HL-60 (cell line): Measurements from ENCODE around the gene PTCHD1.

ENCODE experiments used
- DNase-seq, 2 experiments: peaks; one replicate each; pipeline ENCODE4 v3.0.0-alpha.2; 2010 to 2020; ENCODE audit warnings: low read depth in 1 of 2, low spot score in 1 of 2
- H3K27ac ChIP-seq: fragments of 250-450 bp; sonication (Bioruptor Pico); replicated peaks from 2 replicates; pipeline ENCODE4 v1.5.1; 2020; ENCODE audit warnings: mild to moderate bottlenecking, moderate library complexity
- H3K27me3 ChIP-seq: fragments of 250-450 bp; sonication (Bioruptor Pico); 2 replicates; pipeline ENCODE4 v1.5.1; 2021; ENCODE audit warnings: mild to moderate bottlenecking, moderate library complexity; ENCODE audit not compliant: insufficient read depth, poor library complexity, severe bottlenecking
- H3K4me3 ChIP-seq: replicated peaks from 2 replicates; pipeline ENCODE4 v1.5.1; 2011; ENCODE audit warnings: mild to moderate bottlenecking, control low read depth, low read length; ENCODE audit not compliant: insufficient read depth
- GABPA ChIP-seq: IDR thresholded peaks from 2 replicates; pipeline ENCODE4 v1.6.1; 2012; ENCODE audit warnings: low read depth
- POLR2AphosphoS5 ChIP-seq: IDR thresholded peaks from 2 replicates; pipeline ENCODE4 v1.6.1; 2012; ENCODE audit warnings: low read depth
- SPI1 ChIP-seq: IDR thresholded peaks from 2 replicates; pipeline ENCODE4 v1.6.1; 2012; ENCODE audit warnings: low read depth, mild to moderate bottlenecking, borderline replicate concordance
- TF ChIP-seq, protein P1 (sequence below): IDR thresholded peaks from 2 replicates; pipeline ENCODE4 v1.6.1; 2012; ENCODE audit warnings: low read depth; ENCODE audit not compliant: insufficient replicate concordance
- TF ChIP-seq, protein P2 (sequence below): IDR thresholded peaks from one replicate; pipeline ENCODE4 v1.5.1; 2011; ENCODE audit warnings: low read length, control low read depth, inconsistent platforms; ENCODE audit not compliant: insufficient read depth

The PTCHD1 gene

DNA sequence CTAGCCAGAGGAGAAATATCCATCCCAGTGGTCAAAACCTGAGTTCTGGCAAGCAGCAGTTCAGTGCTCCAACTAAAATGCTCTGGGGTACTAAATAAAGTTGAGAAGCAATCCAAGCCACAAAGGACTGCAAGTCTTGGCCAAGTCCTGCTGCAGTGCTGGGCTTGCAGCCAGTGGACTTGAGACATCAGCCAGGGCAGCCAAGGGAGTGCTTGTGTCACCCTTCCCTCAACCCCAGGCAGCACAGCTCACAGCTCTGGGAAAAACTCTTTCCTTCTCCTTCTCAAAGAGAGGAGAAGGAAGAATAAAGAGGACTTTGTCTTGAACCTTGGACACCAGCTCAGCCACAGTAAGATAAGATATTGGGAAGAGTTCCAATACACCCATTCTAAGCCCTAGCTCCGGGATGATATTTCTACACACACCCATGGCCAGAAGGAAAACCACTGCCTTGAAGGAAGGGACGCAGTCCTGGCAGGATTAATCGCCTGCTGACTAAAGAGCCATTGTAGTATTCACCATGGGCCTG lies 99.8 kb downstream of the PTCHD1 start:
- H3K27me3 ChIP-seq = no peaks in the 10 kb centered on the region
- no peak overlapping the region for H3K27ac ChIP-seq
- TF ChIP-seq, protein P1, sequence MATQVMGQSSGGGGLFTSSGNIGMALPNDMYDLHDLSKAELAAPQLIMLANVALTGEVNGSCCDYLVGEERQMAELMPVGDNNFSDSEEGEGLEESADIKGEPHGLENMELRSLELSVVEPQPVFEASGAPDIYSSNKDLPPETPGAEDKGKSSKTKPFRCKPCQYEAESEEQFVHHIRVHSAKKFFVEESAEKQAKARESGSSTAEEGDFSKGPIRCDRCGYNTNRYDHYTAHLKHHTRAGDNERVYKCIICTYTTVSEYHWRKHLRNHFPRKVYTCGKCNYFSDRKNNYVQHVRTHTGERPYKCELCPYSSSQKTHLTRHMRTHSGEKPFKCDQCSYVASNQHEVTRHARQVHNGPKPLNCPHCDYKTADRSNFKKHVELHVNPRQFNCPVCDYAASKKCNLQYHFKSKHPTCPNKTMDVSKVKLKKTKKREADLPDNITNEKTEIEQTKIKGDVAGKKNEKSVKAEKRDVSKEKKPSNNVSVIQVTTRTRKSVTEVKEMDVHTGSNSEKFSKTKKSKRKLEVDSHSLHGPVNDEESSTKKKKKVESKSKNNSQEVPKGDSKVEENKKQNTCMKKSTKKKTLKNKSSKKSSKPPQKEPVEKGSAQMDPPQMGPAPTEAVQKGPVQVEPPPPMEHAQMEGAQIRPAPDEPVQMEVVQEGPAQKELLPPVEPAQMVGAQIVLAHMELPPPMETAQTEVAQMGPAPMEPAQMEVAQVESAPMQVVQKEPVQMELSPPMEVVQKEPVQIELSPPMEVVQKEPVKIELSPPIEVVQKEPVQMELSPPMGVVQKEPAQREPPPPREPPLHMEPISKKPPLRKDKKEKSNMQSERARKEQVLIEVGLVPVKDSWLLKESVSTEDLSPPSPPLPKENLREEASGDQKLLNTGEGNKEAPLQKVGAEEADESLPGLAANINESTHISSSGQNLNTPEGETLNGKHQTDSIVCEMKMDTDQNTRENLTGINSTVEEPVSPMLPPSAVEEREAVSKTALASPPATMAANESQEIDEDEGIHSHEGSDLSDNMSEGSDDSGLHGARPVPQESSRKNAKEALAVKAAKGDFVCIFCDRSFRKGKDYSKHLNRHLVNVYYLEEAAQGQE = no peak
- TF ChIP-seq SPI1 (no peak), GABPA (no peak), POLR2AphosphoS5 (no peak)
- TF ChIP-seq, protein P2, sequence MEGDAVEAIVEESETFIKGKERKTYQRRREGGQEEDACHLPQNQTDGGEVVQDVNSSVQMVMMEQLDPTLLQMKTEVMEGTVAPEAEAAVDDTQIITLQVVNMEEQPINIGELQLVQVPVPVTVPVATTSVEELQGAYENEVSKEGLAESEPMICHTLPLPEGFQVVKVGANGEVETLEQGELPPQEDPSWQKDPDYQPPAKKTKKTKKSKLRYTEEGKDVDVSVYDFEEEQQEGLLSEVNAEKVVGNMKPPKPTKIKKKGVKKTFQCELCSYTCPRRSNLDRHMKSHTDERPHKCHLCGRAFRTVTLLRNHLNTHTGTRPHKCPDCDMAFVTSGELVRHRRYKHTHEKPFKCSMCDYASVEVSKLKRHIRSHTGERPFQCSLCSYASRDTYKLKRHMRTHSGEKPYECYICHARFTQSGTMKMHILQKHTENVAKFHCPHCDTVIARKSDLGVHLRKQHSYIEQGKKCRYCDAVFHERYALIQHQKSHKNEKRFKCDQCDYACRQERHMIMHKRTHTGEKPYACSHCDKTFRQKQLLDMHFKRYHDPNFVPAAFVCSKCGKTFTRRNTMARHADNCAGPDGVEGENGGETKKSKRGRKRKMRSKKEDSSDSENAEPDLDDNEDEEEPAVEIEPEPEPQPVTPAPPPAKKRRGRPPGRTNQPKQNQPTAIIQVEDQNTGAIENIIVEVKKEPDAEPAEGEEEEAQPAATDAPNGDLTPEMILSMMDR = no peak
- H3K4me3 ChIP-seq = no peak overlapping the region
- no peak for DNase-seq

DNA sequence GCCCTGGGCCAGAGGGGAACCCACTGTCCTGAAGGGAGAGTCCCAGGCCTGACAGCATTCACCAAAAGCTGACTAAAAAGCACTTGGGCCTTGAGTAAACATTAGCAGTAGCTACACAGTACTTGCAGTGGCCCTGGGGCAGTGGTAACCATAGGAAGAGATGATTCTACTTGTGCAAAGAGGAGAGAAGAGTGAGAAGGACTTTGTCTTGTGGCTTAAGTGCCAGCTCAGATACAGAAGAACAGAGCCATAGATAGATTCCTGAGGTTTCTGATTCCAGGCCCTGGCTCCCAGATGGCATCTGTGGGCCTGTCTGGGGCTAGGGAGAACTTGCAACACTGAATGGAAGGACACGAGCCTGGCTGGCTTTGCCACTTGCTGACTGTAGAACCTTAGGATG lies 100.5 kb downstream of the PTCHD1 start:
- DNase-seq = no peak
- Histone ChIP-seq H3K27me3 (no peaks in the 10 kb centered on the region), H3K27ac (no peak overlapping the region), H3K4me3 (no peak overlapping the region)
- TF ChIP-seq, protein P1 = no peak
- TF ChIP-seq POLR2AphosphoS5 (no peak), SPI1 (no peak), GABPA (no peak)
- TF ChIP-seq, protein P2 = no peak

DNA sequence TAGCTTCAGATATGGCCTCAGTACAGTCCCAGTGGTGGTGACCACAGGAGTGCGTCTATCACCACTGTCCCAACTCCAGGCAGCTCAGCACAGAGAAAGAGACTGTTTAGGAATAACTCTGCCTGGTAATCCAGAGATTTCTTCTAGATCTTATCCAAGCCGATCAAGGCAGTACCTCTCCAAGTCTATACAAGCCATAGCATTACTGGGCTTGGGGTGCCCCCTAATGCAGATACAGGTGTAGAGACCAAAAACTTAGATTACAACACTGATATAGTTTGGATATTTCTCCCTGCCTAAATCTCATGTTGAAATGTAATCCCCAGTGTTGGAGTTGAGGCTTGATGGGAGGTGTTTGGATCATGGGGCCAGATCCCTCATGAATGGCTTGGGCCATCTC lies 100.9 kb downstream of the PTCHD1 start:
- H3K4me3 ChIP-seq = no peak overlapping the region
- TF ChIP-seq, protein P1 = no peak
- TF ChIP-seq GABPA = no peak
- TF ChIP-seq SPI1 = no peak
- no peak for TF ChIP-seq POLR2AphosphoS5
- TF ChIP-seq, protein P2 = no peak

More for the DNA sequence above, 100.9 kb downstream of the PTCHD1 start:
- no peaks in the 10 kb centered on the region for H3K27me3 ChIP-seq
- no peak overlapping the region for H3K27ac ChIP-seq
- DNase-seq = no peak
